CD4-positive, alpha-beta T cell treated with Interleukin-4 for 4 hours (primary cell): ENCODE results near the gene ACOX3.

Source experiments
- DNase-seq: peaks from one replicate; pipeline ENCODE4 v3.0.0-alpha.2; 2020

The ACOX3 gene

GRCh38 chr4:8332038-8332857, 108.3 kb downstream of the ACOX3 start:
- DNase-seq, result no peak

GRCh38 chr4:8331575-8331955, 109.0 kb downstream of the ACOX3 start:
- no peak for DNase-seq

GRCh38 chr4:8330821-8331574, 109.5 kb downstream of the ACOX3 start:
- DNase-seq, result no peak

GRCh38 chr4:8329859-8330761, 110.4 kb downstream of the ACOX3 start:
- DNase-seq, result no peak

GRCh38 chr4:8329560-8329858, 111.0 kb downstream of the ACOX3 start:
- DNase-seq, result no peak

GRCh38 chr4:8328866-8329559, 111.5 kb downstream of the ACOX3 start:
- no peak for DNase-seq

GRCh38 chr4:8328456-8328855, 112.1 kb downstream of the ACOX3 start:
- DNase-seq, result no peak

GRCh38 chr4:8326206-8326605, 114.3 kb downstream of the ACOX3 start:
- DNase-seq, result no peak

GRCh38 chr4:8325291-8325973, 115.1 kb downstream of the ACOX3 start:
- DNase-seq, result no peak

- DNase-seq, result no peak
Measured at GRCh38 chr4:8324640-8325239, 115.8 kb downstream of the ACOX3 start.

GRCh38 chr4:8323947-8324555, 116.5 kb downstream of the ACOX3 start:
- DNase-seq, result no peak

- DNase-seq, result no peak
Measured at GRCh38 chr4:8322794-8323704, 117.5 kb downstream of the ACOX3 start.

GRCh38 chr4:8321771-8322170, 118.8 kb downstream of the ACOX3 start:
- DNase-seq, result no peak

GRCh38 chr4:8321220-8321619, 119.3 kb downstream of the ACOX3 start:
- DNase-seq, result no peak

- no peak for DNase-seq
Measured at GRCh38 chr4:8320386-8320750, 120.2 kb downstream of the ACOX3 start.

- no peak for DNase-seq
Measured at GRCh38 chr4:8319731-8320385, 120.7 kb downstream of the ACOX3 start.

GRCh38 chr4:8319061-8319460, 121.5 kb downstream of the ACOX3 start:
- no peak for DNase-seq

- DNase-seq, result no peak
Measured at GRCh38 chr4:8318509-8318908, 122.0 kb downstream of the ACOX3 start.

- DNase-seq, result no peak
Measured at GRCh38 chr4:8317474-8317873, 123.0 kb downstream of the ACOX3 start.

- DNase-seq, result no peak
Measured at GRCh38 chr4:8316911-8317351, 123.6 kb downstream of the ACOX3 start.
